ENCODE data around the gene CASZ1.

GRCh38 chr1:10730985-10731384, 65.5 kb downstream of the CASZ1 start:
- TF ChIP-seq, protein P1, sequence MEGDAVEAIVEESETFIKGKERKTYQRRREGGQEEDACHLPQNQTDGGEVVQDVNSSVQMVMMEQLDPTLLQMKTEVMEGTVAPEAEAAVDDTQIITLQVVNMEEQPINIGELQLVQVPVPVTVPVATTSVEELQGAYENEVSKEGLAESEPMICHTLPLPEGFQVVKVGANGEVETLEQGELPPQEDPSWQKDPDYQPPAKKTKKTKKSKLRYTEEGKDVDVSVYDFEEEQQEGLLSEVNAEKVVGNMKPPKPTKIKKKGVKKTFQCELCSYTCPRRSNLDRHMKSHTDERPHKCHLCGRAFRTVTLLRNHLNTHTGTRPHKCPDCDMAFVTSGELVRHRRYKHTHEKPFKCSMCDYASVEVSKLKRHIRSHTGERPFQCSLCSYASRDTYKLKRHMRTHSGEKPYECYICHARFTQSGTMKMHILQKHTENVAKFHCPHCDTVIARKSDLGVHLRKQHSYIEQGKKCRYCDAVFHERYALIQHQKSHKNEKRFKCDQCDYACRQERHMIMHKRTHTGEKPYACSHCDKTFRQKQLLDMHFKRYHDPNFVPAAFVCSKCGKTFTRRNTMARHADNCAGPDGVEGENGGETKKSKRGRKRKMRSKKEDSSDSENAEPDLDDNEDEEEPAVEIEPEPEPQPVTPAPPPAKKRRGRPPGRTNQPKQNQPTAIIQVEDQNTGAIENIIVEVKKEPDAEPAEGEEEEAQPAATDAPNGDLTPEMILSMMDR (IDR thresholded peaks at IDR 0.05) = no peak
- no peak for TF ChIP-seq EP300 (IDR thresholded peaks at IDR 0.05)
